ENCODE data around the gene HID1.

The HID1 gene

DNA sequence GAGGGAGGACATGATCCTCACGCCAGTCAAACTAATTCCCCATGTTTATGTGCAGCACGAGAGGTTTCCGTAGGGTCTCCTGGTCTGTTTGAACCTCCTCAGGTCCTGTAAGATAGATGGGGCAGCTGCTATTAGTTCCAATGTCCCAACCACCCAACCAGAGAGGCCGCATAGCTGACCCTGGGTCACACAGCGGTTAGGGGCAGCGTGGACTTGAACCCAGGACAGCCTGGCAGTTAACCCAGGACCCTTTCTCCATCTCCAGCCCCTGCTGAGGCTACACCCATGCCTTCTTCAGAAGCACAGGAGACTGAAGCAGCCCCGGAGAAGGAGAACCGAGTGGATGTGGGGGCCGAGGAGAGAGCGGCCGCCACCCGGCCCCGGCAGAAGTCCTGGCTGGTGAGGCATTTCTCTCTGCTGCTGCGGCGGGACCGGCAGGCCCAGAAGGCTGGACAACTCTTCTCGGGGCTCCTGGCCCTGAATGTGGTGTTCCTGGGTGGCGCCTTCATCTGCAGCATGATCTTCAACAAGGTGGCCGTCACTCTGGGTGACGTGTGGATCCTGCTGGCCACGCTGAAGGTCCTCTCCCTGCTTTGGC lies 31.3 kb downstream of the HID1 start:
- in situ Hi-C loops (cut with MboI; ENCODE audit: low sequenced_read_pairs), result no loop called here

DNA sequence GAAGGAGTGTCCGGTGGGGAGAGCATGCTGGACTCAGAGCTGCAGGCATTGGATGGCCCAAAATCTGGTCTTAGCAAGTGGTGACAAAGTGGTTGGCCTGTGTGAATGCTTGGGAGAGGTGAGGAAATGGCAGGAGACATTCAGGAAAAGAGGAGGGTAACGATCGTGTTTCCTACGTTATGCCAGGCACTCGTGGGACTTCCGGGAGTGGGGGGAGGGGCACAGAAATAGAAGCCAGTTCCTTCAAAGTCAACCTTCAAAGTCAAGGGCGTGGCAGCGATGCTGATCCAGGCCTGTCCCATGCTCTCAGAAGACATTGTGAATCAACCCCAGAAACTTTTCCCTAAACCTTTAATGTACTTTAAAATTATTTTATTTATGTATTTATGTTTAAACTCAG lies 33.0 kb downstream of the HID1 start:
- Histone ChIP-seq H3K4me3 (no peak overlapping the region), H3K27me3 (ENCODE audit: low read depth) (peaks cover 65% of the 10 kb centered on the region)
- in situ Hi-C loops (cut with MboI; ENCODE audit: low sequenced_read_pairs), result no loop called here

More for the DNA sequence above, 31.3 kb downstream of the HID1 start:
- Histone ChIP-seq H3K27me3 (ENCODE audit: low read depth) (peaks cover 62% of the 10 kb centered on the region), H3K4me1 (no peaks in the 10 kb centered on the region), H3K4me3 (no peak overlapping the region), H3K9me3 (no peaks in the 10 kb centered on the region), H3K36me3 (replicated peaks) (no peaks in the 10 kb centered on the region)
- no peak for DNase-seq (ENCODE audit: low spot score in 2 of 2)

DNA sequence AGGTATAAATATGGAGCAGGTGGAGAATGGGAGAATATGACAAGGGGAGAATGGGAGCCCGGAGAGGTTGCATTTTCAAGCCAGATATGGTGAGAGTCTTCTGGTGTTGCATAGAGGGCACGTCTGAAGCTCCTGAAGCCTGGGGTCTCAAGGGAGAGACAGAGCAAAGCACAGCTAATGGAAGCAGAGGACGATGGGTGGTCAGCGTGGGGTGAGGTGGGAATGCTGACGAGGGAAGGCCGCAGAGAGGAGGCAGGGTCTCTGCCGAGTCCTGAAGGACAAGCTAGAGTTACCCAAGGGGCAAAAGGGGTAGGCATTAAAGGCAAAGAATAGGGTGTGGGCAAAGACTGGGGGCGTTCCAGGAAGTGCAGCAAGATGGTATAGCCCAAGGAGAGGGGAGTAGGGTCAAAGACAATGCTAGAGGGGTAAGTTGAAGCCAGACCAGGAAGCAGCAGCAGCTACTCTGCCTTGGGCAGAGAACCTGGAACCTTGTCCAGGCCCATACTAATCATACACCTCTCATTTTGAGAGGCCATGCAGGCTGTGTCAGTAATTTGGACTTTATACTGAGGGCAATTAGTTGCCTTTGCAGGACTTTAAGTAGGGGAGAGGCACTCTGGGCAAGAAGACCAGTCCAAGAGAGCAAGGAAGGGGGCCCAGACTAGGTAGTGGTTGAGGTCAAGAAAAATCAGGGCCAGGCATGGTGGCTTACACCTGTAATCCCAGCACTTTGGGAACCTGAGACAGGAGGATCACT lies 34.2 kb downstream of the HID1 start:
- H3K27me3 ChIP-seq (ENCODE audit: low read depth), result peaks cover 62% of the 10 kb centered on the region
- DNase-seq (ENCODE audit: low spot score in 2 of 2), result no peak
- H3K9me3 ChIP-seq, result no peaks in the 10 kb centered on the region
- no peaks in the 10 kb centered on the region for H3K36me3 ChIP-seq (replicated peaks)
- in situ Hi-C loops (cut with MboI; ENCODE audit: low sequenced_read_pairs), result no loop called here
- no peak overlapping the region for H3K4me3 ChIP-seq
- H3K4me1 ChIP-seq, result no peaks in the 10 kb centered on the region

More for the DNA sequence above, 33.0 kb downstream of the HID1 start:
- no peaks in the 10 kb centered on the region for H3K36me3 ChIP-seq (replicated peaks)
- no peaks in the 10 kb centered on the region for H3K9me3 ChIP-seq
- no peaks in the 10 kb centered on the region for H3K4me1 ChIP-seq
- no peak for DNase-seq (ENCODE audit: low spot score in 2 of 2)

DNA sequence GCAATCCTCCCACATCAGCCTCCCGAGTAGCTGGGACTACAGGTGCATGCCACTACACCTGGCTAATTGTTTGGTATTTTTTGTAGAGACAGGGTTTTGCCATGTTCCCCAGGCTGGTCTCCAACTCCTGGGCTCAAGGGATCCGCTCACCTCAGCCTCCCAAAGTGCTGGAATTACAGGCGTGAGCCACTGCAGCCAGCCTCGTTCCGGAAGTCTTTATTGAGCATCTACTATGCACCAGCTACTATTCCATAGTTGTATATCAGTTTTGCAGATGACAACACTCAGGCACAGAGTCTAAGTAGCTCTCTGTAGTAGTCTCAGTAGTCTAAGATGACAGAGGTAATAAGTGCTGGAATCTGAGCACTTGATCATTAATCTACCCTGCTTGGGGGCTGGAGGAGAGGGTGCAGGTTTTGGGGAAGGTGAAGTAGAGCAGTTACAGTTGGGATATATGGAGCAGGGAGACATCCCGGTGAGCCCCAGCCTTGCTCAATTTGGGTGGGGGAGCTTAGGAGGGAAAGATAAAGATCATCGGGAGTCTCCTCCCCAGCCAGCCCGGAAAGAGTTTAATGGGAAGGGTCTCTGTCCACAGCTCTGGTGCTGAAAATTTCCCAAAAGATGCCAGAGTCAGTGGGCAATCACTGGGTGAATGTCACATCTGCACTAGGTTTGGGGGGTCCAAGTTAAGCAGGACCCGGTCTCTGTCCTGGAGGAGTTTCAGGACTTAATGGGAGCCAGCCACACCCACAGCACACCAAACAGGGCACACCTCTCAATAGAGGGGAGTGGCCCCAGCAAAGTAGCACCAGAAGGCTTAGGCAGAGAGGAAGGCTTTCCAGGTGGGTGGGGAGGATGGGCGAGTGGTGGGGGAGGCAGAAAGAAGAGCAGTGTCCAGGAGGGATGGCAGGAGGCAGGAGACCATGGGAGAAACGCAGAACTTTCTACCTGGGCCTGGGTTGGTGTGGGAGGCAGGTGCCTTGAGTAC lies 35.2 kb downstream of the HID1 start:
- peaks cover 58% of the 10 kb centered on the region for H3K27me3 ChIP-seq (ENCODE audit: low read depth)
- in situ Hi-C loops (cut with MboI; ENCODE audit: low sequenced_read_pairs), result no loop called here

DNA sequence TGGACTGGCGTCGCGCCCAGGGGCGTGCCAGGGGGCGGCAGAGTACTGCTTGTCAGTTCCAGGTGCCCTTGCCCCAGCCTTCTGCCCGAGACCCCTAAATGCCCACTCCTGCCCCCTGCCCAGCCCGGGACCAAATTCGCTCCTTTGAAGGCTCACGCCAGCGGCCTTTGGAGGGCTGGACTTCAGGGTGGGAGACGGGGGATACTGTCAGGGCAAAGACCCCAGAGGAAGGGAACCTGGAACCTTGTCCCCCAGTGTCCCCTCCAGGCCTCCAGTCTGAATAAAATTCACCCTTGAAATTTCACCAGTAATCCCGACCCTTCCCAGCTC lies 36.1 kb downstream of the HID1 start:
- H3K27me3 ChIP-seq (ENCODE audit: low read depth), result peaks cover 53% of the 10 kb centered on the region

More for the DNA sequence above, 35.2 kb downstream of the HID1 start:
- Histone ChIP-seq H3K9me3 (no peaks in the 10 kb centered on the region), H3K36me3 (replicated peaks) (no peaks in the 10 kb centered on the region), H3K4me1 (no peaks in the 10 kb centered on the region), H3K4me3 (no peak overlapping the region)
- peak in 1 of 2 experiments; percentile 38 for DNase-seq (ENCODE audit: low spot score in 2 of 2)

DNA sequence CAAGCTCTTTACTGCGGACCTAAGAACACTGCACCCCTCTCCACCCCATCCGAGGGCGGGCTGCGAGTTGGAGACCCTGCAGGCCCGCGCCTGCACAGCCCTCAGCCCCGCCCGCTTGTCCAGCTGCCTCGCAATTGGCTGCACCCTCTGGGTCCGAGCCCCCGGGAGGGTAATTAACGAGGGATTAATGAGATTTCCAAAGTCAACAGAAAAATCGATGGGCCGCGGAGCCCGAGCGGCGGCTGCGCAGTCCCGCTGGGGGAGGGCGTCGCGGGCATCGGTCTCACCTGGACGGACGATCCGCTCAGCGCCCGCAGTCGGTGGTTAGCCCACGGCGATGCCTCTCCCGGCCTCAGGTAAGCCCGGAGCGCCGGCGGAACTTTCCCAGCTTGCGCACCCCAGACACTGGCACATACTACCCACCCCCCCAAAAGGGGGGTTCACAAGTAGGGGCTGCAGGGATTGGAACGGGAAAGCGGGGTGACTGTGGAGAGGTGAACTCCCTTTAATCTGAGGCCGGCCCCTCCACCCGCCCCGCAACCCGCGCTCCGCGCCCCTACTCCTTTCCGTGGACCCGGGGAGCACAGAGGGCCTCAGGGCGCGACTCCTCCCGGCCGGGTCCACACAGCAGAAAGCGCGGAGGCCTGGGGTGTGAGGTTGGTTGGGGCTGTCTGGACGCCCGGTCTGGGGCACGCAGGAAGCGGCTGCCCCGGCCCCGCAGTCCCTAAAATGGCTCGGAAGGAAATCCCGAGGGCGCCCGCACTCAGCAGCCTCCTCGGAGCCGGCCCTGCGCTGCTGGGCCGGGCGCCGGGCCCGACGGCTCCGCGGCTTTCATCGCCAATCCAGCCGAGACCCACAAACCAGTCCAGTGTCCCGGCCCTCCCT lies 36.7 kb downstream of the HID1 start, which contains the start of gene OTOP3:
Gene OTOP3 (plus strand): TSS at position 314 of the 885 bp plus-strand sequence. CDS start 24 bp downstream, at position 338.
- peaks cover 47% of the 10 kb centered on the region for H3K27me3 ChIP-seq (ENCODE audit: low read depth)
- in situ Hi-C loops (cut with MboI; ENCODE audit: low sequenced_read_pairs), result no loop called here
- no peaks in the 10 kb centered on the region for H3K36me3 ChIP-seq (replicated peaks)
- H3K9me3 ChIP-seq, result no peaks in the 10 kb centered on the region
- no peaks in the 10 kb centered on the region for H3K4me1 ChIP-seq
- no peak within 1 kb of the TSS for H3K4me3 ChIP-seq
- peak in 1 of 2 experiments; percentile 45 for DNase-seq (ENCODE audit: low spot score in 2 of 2)

More for the DNA sequence above, 36.1 kb downstream of the HID1 start:
- in situ Hi-C loops (cut with MboI; ENCODE audit: low sequenced_read_pairs), result no loop called here
- no peak overlapping the region for H3K4me3 ChIP-seq
- no peaks in the 10 kb centered on the region for H3K4me1 ChIP-seq
- H3K9me3 ChIP-seq, result no peaks in the 10 kb centered on the region
- no peaks in the 10 kb centered on the region for H3K36me3 ChIP-seq (replicated peaks)
- no peak for DNase-seq (ENCODE audit: low spot score in 2 of 2)

DNA sequence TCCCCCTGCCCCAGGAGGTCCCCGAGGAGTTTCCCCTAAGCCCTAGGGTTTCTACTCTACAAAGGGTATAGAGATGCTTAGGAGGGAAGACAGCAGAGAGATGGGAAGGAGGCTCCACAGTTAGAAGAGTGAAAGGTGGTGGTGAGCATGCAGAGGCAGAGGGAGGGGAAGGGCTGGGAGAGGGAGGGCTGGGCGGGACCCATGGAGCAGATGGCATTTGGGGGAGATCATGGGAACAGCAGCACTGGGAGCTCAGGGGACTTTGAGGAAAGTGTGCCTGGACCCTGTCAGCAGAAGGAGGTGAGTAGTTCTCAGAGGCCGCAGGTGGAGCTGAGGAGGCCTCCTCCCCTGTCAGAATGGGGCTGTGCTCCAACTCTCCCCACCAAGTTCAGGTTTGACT lies 37.5 kb downstream of the HID1 start:
- no peaks in the 10 kb centered on the region for H3K9me3 ChIP-seq
- DNase-seq (ENCODE audit: low spot score in 2 of 2), result no peak

DNA sequence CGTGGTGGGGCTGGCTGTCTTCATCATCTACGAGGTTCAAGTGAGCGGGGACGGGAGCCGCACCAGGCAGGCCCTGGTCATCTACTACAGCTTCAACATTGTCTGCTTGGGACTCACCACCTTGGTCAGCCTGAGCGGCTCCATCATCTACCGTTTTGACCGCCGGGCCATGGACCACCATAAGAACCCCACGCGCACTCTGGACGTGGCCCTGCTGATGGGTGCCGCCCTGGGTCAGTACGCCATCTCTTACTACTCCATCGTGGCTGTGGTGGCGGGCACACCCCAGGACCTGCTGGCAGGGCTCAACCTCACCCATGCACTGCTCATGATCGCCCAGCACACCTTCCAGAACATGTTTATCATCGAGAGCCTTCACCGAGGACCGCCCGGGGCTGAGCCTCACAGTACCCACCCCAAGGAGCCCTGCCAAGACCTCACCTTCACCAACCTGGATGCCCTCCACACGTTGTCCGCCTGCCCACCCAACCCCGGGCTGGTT lies 42.0 kb downstream of the HID1 start:
- H3K36me3 ChIP-seq (replicated peaks), result no peaks in the 10 kb centered on the region
- H3K4me1 ChIP-seq, result no peaks in the 10 kb centered on the region
- no peak for DNase-seq (ENCODE audit: low spot score in 2 of 2)
- H3K9me3 ChIP-seq, result no peaks in the 10 kb centered on the region
- in situ Hi-C loops (cut with MboI; ENCODE audit: low sequenced_read_pairs), result no loop called here
- no peak overlapping the region for H3K4me3 ChIP-seq
- H3K27me3 ChIP-seq (ENCODE audit: low read depth), result peaks cover 29% of the 10 kb centered on the region

More for the DNA sequence above, 37.5 kb downstream of the HID1 start:
- H3K27me3 ChIP-seq (ENCODE audit: low read depth), result peaks cover 44% of the 10 kb centered on the region
- H3K4me3 ChIP-seq, result no peak overlapping the region
- in situ Hi-C loops (cut with MboI; ENCODE audit: low sequenced_read_pairs), result no loop called here
- no peaks in the 10 kb centered on the region for H3K4me1 ChIP-seq
- H3K36me3 ChIP-seq (replicated peaks), result no peaks in the 10 kb centered on the region

DNA sequence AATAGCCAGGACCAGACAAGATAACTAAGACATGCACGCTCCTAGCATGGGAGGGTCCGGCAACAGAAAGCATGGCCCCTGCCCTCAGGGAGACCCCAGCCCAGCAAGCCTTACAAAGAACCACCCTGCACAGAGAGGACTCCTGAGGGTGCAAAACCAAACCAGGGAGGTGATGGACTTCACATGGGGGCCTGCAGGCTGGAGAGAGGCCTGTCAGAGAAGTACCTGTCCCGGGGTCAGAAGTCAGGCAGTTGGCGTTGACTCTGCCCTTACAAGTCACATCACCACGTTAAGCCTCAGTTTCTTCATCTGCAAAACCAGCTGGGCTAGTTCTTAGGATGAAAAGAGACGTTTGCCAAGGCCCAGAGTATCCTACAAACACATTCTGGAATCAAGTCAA lies 43.8 kb downstream of the HID1 start:
- Histone ChIP-seq H3K36me3 (replicated peaks) (no peaks in the 10 kb centered on the region), H3K9me3 (no peaks in the 10 kb centered on the region), H3K4me3 (no peak overlapping the region), H3K27me3 (ENCODE audit: low read depth) (peaks cover 35% of the 10 kb centered on the region), H3K4me1 (no peaks in the 10 kb centered on the region)
- in situ Hi-C loops (cut with MboI; ENCODE audit: low sequenced_read_pairs), result loop anchor here (10.0 kb wide), 1 partner anchor 486 kb away; no protein-coding TSS in a partner anchor
- no peak for DNase-seq (ENCODE audit: low spot score in 2 of 2)

DNA sequence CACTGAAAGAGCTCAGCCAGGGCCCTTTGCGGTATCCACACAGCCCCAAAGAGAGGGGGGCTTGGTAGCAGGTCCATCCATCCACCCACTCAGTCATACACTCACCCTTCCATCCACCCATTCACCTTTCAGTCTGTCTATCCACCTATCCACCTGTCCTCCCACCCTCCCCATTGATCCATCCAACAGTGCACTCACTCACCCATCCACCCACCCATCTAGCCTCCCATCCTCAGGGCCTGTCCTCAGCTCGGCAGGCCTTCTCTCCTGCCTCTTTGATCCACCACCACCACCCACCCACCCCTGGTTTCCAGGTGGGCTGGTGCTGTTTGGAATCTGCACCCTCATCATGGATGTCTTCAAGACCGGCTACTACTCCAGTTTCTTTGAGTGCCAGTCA lies 47.3 kb downstream of the HID1 start:
- no peak for DNase-seq (ENCODE audit: low spot score in 2 of 2)
- H3K27me3 ChIP-seq (ENCODE audit: low read depth), result peaks cover 43% of the 10 kb centered on the region
- in situ Hi-C loops (cut with MboI; ENCODE audit: low sequenced_read_pairs), result loop anchor here (10.0 kb wide), 1 partner anchor 490 kb away; no protein-coding TSS in a partner anchor

DNA sequence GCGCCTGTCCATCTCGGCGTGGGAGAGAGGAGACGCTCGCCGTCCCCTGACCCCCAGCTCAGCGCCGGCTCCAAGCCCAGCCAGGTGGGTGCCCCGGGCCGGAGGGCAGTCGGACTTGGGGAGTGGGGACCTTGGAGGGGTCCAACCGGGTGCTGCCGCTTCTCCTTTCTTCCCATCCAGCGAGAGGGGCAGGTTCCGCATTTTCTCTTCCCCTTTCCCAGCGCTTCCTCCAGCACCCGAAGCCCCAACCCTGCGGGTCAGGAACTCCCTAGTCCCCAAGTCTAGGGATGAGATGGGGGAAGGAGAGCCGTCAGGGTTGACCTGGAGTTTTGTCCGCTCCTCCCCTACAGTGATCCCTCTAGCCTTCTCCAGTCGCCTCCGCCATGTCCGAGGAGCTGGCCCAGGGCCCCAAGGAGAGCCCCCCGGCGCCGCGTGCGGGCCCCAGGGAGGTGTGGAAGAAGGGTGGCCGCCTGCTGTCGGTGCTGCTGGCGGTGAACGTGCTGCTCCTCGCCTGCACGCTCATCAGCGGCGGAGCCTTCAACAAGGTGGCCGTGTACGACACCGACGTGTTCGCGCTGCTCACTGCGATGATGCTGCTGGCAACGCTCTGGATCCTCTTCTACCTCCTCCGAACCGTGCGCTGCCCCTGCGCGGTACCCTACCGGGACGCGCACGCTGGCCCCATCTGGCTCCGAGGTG lies 48.2 kb downstream of the HID1 start, which contains the start of gene OTOP2:
Gene OTOP2 (plus strand): TSS at position 24 of the 699 bp plus-strand sequence. CDS start 360 bp downstream, at position 384.
- no peak for DNase-seq (ENCODE audit: low spot score in 2 of 2)
- peak within 1 kb of the TSS; percentile 37 for H3K4me3 ChIP-seq
- no peaks in the 10 kb centered on the region for H3K9me3 ChIP-seq
- peaks cover 43% of the 10 kb centered on the region for H3K27me3 ChIP-seq (ENCODE audit: low read depth)
- no peaks in the 10 kb centered on the region for H3K36me3 ChIP-seq (replicated peaks)
- in situ Hi-C loops (cut with MboI; ENCODE audit: low sequenced_read_pairs), result loop anchor here (10.0 kb wide), 1 partner anchor 490 kb away; no protein-coding TSS in a partner anchor
- no peaks in the 10 kb centered on the region; the same call in 1 of the 2 replicates for H3K4me1 ChIP-seq

More for the DNA sequence above, 47.3 kb downstream of the HID1 start:
- Histone ChIP-seq H3K36me3 (replicated peaks) (no peaks in the 10 kb centered on the region), H3K9me3 (no peaks in the 10 kb centered on the region), H3K4me1 (no peaks in the 10 kb centered on the region; the same call in 1 of the 2 replicates), H3K4me3 (no peak overlapping the region)
